Activated CD4-positive, alpha-beta T cell treated with anti-CD3 and anti-CD28 coated beads, Interleukin-2, Interleukin-6, amounts not matched to agents 100 ng/mL and 50 ng/mL, durations not matched to agents 16 hours and 8 hours (primary cell): Measurements from ENCODE around the gene GTSF1L.
"Not testable (repeated sequence)": the region's sequence is repeated elsewhere in the genome, so short reads cannot be mapped to it uniquely, and the experiment has no call there.

Source experiments
- DNase-seq: peaks from one replicate; pipeline ENCODE4 v3.0.0-alpha.2; 2020

The GTSF1L gene

GRCh38 chr20:43726811-43727338 is at the start of gene GTSF1L:
Gene GTSF1L (minus strand): TSS chr20:43727002. CDS start chr20:43726694, 308 bp downstream.
- DNase-seq: no peak

GRCh38 chr20:43774754-43775153 is 48.0 kb upstream of the GTSF1L start:
- no peak for DNase-seq

GRCh38 chr20:43771503-43772190 is 44.8 kb upstream of the GTSF1L start:
- DNase-seq: no peak

DNA sequence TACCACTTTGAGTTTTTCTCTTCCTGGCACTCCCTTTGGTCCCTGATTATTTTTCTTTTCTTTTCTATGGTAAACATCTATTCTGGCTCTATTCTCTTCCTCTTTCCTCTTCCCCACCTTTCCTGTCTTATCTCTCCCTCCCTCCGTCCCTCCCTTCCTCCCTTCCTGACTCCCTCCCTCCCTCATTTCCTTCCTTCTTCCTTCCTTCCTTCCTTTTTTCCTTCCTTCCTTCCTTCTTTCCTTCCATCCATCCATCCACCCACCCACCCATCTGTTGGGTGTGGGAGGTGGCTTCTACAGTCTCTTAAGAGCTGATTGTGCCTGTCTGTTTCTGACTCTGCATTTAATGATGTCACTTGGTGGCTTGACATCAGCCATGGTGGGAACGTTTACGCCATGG is 43.5 kb upstream of the GTSF1L start:
- DNase-seq: no peak

- no peak for DNase-seq
These were observed 41.1 kb upstream of the GTSF1L start for GRCh38 chr20:43767686-43768474.

DNA sequence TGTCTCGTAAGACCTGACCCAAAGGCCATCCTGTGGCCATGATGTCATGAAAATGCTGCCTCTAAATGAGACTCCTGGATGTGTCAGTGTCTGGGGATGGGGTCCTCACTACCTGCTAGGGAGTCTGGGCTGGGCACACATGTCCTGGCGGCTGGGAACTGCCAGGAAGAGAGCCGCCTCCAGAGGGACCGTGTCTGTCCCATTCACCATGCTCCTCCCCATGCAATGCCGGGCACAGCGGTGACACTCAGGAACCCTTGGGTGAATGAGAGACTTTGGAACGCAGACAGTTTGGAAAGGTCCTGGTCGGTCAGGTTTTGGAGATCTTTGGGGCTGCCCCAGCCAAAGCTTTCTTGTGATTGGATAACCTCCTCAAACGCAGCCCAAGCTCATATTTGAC is 40.1 kb upstream of the GTSF1L start:
- DNase-seq: no peak

GRCh38 chr20:43766385-43766784 is 39.6 kb upstream of the GTSF1L start:
- no peak for DNase-seq

- no peak for DNase-seq
These were observed 39.1 kb upstream of the GTSF1L start for GRCh38 chr20:43765916-43766315.

GRCh38 chr20:43762911-43763310 is 36.1 kb upstream of the GTSF1L start:
- DNase-seq: no peak

DNA sequence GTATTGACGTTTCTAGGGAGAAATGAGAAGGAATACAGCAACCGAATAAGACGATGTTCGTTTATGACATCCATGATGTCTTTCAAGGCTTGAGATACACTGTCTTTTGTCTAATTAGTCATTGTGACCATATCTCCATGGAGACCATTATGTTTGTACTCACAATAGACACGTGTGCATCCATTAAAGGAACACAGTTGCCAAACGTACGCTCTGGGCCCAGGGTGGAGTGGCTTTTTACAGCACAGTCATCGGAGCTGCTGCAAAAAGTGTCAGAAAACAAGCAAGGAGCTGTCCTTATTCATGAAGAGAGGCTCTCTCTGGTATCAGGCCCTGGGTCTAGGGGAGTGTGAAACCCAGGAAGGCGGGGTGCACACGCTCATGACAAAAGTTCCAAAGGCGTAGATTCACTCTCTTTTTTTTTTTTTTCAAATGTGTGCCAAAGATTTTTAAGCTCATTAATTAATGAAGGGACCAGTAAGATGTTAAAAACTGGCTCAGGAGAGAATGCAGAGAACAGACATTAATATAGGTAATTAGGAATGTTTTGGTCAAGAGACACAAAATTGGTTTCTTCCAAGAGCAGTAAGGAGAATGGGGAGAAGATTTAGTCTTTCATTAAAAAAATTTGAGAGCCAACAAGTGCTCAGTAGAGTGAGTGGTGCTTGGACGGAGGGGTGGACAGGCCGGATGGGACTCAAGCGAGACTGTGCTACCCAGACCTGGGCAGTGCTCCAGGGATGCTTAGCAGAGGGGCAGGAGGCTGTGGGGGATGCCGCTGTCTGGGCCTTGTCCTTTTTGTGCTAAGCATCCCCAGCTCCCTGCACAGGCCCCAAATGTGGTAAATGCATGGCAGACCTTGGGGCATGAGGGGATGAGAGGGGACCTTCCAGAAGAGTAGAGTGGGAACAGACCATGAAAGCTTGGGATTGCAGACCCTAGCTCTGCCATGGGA is 34.9 kb upstream of the GTSF1L start:
- peak; percentile 12 for DNase-seq

DNA sequence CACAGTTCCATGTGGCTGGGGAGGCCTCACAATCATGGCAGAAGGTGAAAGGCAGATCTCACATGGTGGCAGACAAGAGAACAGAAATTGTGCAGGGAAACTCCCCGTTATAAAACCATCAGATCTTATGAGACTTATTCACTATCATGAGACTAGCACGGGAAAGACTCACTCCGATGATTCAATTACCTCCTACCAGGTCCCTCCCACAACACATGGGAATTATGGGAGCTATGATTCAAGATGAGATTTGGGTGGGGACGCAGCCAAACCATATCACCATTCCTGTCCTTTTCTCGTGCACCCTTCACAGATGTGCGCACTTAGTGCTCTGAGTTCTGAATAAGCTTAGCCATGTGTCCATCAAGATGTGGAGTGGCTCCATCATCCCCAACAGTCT is 31.1 kb upstream of the GTSF1L start:
- not testable (repeated sequence) for DNase-seq

GRCh38 chr20:43755851-43756250 is 29.0 kb upstream of the GTSF1L start:
- no peak for DNase-seq

- no peak for DNase-seq
These were observed 28.6 kb upstream of the GTSF1L start for GRCh38 chr20:43755390-43755789.

DNA sequence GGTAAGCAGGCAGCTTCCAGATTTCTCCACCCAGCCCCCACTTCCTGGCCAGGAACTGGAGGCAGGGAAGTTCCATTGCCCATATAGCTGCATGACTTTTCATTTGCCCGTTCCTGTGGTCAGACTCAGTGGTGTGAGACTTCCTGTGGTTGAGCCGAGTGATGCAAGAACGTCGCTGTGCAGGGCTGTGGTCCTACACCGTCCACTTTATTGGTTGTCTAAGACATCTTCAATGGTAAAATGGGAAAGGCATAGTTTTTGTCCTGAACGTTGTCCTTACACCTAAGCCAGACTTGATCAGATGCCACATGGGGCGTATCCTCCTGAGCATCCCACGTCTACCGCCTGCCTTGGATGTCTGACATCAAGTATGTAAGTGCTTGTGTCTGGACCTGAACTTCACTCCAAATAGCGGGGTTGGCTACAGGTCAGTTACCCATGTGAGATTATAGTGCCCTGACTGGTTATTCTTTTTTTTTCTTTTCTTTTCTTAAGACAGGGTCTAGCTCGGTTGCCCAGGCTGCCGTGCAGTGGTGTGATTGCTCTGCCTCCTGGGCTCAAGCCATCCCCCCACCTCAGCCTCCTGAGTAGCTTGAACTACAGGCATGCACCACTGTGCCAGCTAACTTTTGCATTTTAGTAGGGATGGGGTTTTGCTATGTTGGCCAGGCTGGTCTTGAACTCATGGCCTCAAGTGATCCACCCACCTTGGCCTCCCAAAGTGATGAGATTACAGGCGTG is 25.9 kb upstream of the GTSF1L start:
- DNase-seq: peak; percentile 87

- no peak for DNase-seq
These were observed 25.2 kb upstream of the GTSF1L start for GRCh38 chr20:43752051-43752360.

- DNase-seq: peak; percentile 94
These were observed 24.6 kb upstream of the GTSF1L start for GRCh38 chr20:43751167-43752050.

DNA sequence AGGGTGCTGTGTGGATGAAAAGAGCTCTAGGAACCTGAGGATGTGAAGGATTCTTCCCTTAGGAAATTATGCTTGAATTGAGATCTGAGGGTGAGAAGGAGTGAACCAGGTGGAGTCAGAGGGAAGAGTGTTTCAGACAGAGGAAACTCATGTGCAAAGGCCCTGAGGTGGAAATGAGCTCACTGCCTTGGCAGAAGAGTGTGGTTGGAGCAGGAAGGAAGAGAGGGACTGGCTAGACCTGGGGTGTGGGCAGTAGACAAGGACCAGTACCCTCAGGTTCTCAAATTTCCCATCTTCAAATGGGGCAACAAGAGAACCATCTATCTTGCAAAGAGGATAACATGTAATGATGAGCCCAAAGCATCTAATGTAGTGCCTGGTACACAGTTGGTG is 24.0 kb upstream of the GTSF1L start:
- no peak for DNase-seq

GRCh38 chr20:43749734-43750294 is 23.0 kb upstream of the GTSF1L start:
- DNase-seq: peak; percentile 93

DNA sequence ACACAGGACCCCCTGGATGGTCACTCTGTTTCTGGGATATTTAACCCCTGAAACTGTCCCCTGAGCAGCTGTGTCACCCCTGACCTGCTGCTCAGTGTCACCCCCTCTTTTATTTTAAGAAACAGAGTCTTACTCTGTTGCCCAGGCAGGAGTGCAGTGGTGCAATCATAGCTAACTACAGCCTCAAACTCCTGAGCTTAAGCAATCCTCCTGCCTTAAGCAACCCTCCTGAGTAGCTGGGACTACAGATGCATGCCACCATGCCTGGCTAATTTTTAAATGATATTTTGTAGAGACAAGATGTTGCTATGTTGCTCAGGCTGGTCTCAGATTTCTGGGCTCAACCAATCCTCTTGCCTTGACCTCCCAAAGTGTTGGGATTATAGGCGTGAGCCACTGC is 21.5 kb upstream of the GTSF1L start:
- no peak for DNase-seq

DNA sequence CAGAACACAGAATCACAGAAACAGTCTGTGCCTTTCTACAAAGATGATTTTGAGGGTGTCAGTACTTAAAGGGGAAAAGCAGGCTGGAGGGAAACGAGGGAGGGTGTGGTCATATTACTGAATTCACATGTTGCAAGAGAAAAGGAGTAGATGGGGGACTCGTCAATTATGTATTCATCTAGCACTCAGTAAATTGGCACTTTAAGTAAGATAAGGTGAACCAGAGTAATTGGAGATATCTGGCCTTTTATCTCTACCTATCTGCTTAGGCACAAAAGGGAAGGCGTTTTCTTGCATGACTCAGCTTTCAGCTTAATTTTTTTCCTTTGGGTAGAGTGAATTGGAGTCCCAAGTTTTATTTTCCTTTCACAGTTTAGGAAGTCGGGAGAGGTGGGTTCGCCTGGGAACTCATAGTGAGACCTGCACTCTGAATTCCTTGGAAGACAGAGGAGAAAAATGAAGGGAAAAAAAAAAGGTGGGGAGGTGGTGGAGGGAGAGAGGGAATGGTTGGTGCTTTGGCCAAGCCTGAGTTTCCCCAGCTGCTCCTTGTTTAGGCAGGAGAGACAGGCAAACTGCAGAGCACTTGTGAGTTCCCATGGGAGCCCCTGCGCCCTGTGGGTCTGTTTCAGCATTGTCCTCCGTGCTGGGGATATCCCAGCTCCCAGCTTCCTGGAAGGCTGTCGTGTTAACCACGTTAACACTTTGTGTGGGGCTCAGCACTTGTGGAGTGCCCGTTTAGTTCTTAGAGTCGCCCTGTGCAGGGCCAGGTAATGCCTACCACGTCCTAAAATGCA is 19.7 kb upstream of the GTSF1L start:
- no peak for DNase-seq
